H1 (cell line): Measurements from ENCODE around the gene CEP170. TPM values are rescaled to one million over a fixed set of nuclear protein-coding genes. Genes with fewer than 3 reads are reported as not detected.

Experiments
- CTCF ChIA-PET: fragments of 300-600 bp; sonication (Branson Sonifier 250); formaldehyde crosslinking; loops from one replicate; lab custom pipeline; 2021; ENCODE audit not compliant: partially characterized antibody; lab: Charles Lee
- POLR2A ChIA-PET: fragments of 300-600 bp; sonication (Branson Sonifier 250); formaldehyde crosslinking; loops from one replicate; lab custom pipeline; 2021; ENCODE audit warnings: inconsistent platforms; ENCODE audit not compliant: partially characterized antibody; lab: Charles Lee
- DNase-seq, 2 experiments: peaks; one replicate each; pipeline versions ENCODE4 v3.0.0 to v3.0.0-alpha.2; 2010 to 2022; ENCODE audit warnings: low spot score in 2 of 2, low read depth in 1 of 2, mixed read lengths in 1 of 2
- FAIRE-seq: peaks from 2 replicates; lab custom pipeline; 2011; peaks lifted over from hg19 to GRCh38; lab: Jason Lieb, UNC
- H2AFZ ChIP-seq: 2 replicates; pipeline ENCODE4 v1.8.1; 2012; ENCODE audit warnings: low read length, inconsistent platforms
- H2AK5ac ChIP-seq: 2 replicates; pipeline ENCODE4 v1.6.1; 2013; ENCODE audit warnings: low read depth, low read length
- H2BK120ac ChIP-seq: replicated peaks from 2 replicates; pipeline ENCODE3; 2013; ENCODE audit warnings: low read depth, low read length, inconsistent platforms
- H2BK12ac ChIP-seq: 2 replicates; pipeline ENCODE4 v1.6.1; 2013; ENCODE audit warnings: low read depth, low read length
- H2BK15ac ChIP-seq: 2 replicates; pipeline ENCODE4 v1.6.1; 2013; ENCODE audit warnings: low read length
- H2BK20ac ChIP-seq: 2 replicates; pipeline ENCODE4 v1.6.1; 2013; ENCODE audit warnings: low read length
- H2BK5ac ChIP-seq: 2 replicates; pipeline ENCODE4 v1.6.1; 2013; ENCODE audit warnings: low read depth, low read length
- H3K14ac ChIP-seq: 2 replicates; pipeline ENCODE4 v1.6.1; 2013; ENCODE audit warnings: inconsistent platforms; ENCODE audit not compliant: insufficient read length
- H3K18ac ChIP-seq: 2 replicates; pipeline ENCODE4 v1.6.1; 2013; ENCODE audit warnings: low read length; ENCODE audit errors: extremely low read depth
- H3K23ac ChIP-seq: 2 replicates; pipeline ENCODE4 v1.6.1; 2013; ENCODE audit warnings: inconsistent platforms; ENCODE audit not compliant: insufficient read length
- H3K23me2 ChIP-seq: 2 replicates; pipeline ENCODE4 v1.6.1; 2013; ENCODE audit warnings: low read depth, low read length
- H3K27ac ChIP-seq: 2 replicates; pipeline ENCODE4 v1.6.1; 2011; ENCODE audit warnings: low read depth, low read length, inconsistent platforms
- H3K27me3 ChIP-seq, 4 experiments: replicated peaks in 1 of 4; 1 replicate in 1 of 4; 2 replicates in 3 of 4; pipeline versions ENCODE4 v1.6.1 to v1.8.1; 2011 to 2013; ENCODE audit warnings: low read length in 3 of 4, mild to moderate bottlenecking in 3 of 4, inconsistent platforms in 2 of 4, mixed read lengths in 2 of 4, moderate library complexity in 1 of 4; ENCODE audit not compliant: control insufficient read depth in 3 of 4, insufficient read depth in 3 of 4; ENCODE audit errors: extremely low read depth in 1 of 4
- H3K36me3 ChIP-seq, 4 experiments: 2 replicates each; pipeline versions ENCODE4 v1.6.1 to v1.8.1; 2011 to 2013; ENCODE audit warnings: mild to moderate bottlenecking in 4 of 4, low read length in 3 of 4, moderate library complexity in 2 of 4, control low read depth in 1 of 4, inconsistent platforms in 1 of 4; ENCODE audit not compliant: insufficient read depth in 4 of 4, control insufficient read depth in 2 of 4
- H3K4ac ChIP-seq: replicated peaks from 2 replicates; pipeline ENCODE3; 2013; ENCODE audit warnings: low read length, low read depth, mixed read lengths, inconsistent platforms; ENCODE audit not compliant: insufficient read length
- H3K4me1 ChIP-seq, 4 experiments: replicated peaks in 1 of 4; 1 replicate in 1 of 4; 2 replicates in 3 of 4; pipeline versions ENCODE4 v1.6.1 to v1.8.1; 2011 to 2013; ENCODE audit warnings: low read length in 3 of 4, inconsistent platforms in 2 of 4, mixed read lengths in 1 of 4; ENCODE audit not compliant: insufficient read depth in 4 of 4, control insufficient read depth in 3 of 4
- H3K4me2 ChIP-seq, 2 experiments: 2 replicates each; pipeline versions ENCODE4 v1.6.1 to v1.8.1; 2011 to 2013; ENCODE audit warnings: low read depth in 2 of 2, low read length in 2 of 2, control low read depth in 1 of 2, inconsistent platforms in 1 of 2, mild to moderate bottlenecking in 1 of 2; ENCODE audit not compliant: insufficient read depth in 1 of 2
- H3K4me3 ChIP-seq, 4 experiments: fragments of 200-600, 300-600 bp in 1 of 4; sonication (generic), shearing (Covaris generic), sonication (Bioruptor Twin) in 1 of 4; 2 replicates each; pipeline versions ENCODE4 v1.5.1 to v1.8.1; 2011 to 2016; ENCODE audit warnings: low read length in 4 of 4, low read depth in 3 of 4, control low read depth in 2 of 4, inconsistent platforms in 2 of 4, mild to moderate bottlenecking in 2 of 4, mixed read lengths in 1 of 4, moderate library complexity in 1 of 4; ENCODE audit not compliant: insufficient read depth in 2 of 4; ENCODE audit errors: extremely low read depth in 1 of 4
- H3K56ac ChIP-seq: replicated peaks from 2 replicates; pipeline ENCODE3; 2013; ENCODE audit warnings: low read depth, mild to moderate bottlenecking, mixed read lengths, low read length, inconsistent platforms; ENCODE audit not compliant: insufficient read length
- H3K79me1 ChIP-seq: 2 replicates; pipeline ENCODE4 v1.6.1; 2013; ENCODE audit warnings: low read depth, low read length, control low read depth
- H3K79me2 ChIP-seq, 2 experiments: 2 replicates each; pipeline versions ENCODE4 v1.6.1 to v1.8.1; 2012 to 2013; ENCODE audit warnings: low read length in 2 of 2, mild to moderate bottlenecking in 2 of 2, inconsistent platforms in 1 of 2; ENCODE audit not compliant: insufficient read depth in 2 of 2, control insufficient read depth in 1 of 2
- H3K9ac ChIP-seq, 4 experiments: replicated peaks in 1 of 4; 1 replicate in 1 of 4; 2 replicates in 3 of 4; pipeline versions ENCODE4 v1.6.1 to v1.8.1; 2011 to 2013; ENCODE audit warnings: low read depth in 3 of 4, low read length in 3 of 4, control low read depth in 2 of 4, mild to moderate bottlenecking in 2 of 4, moderate library complexity in 2 of 4, inconsistent platforms in 1 of 4; ENCODE audit errors: extremely low read depth in 1 of 4
- H3K9me3 ChIP-seq, 2 experiments: 2 replicates each; pipeline versions ENCODE4 v1.6.1 to v1.8.1; 2012 to 2013; ENCODE audit warnings: mild to moderate bottlenecking in 2 of 2, moderate library complexity in 2 of 2, control low read depth in 1 of 2, inconsistent platforms in 1 of 2, low read depth in 1 of 2, low read length in 1 of 2, mixed read lengths in 1 of 2; ENCODE audit not compliant: insufficient read depth in 2 of 2
- H4K20me1 ChIP-seq, 2 experiments: replicated peaks in 1 of 2; 2 replicates each; pipeline versions ENCODE3 to v1.8.1; 2011 to 2013; ENCODE audit warnings: inconsistent platforms in 2 of 2, low read length in 2 of 2, mild to moderate bottlenecking in 1 of 2; ENCODE audit not compliant: insufficient read depth in 2 of 2, control insufficient read depth in 1 of 2
- H4K5ac ChIP-seq: 2 replicates; pipeline ENCODE4 v1.6.1; 2013; ENCODE audit warnings: low read length, low read depth, mixed read lengths, inconsistent platforms; ENCODE audit not compliant: insufficient read length
- H4K8ac ChIP-seq: 2 replicates; pipeline ENCODE4 v1.8.0; 2013; ENCODE audit warnings: mild to moderate bottlenecking, moderate library complexity, low read length, inconsistent platforms; ENCODE audit not compliant: insufficient read depth; ENCODE audit errors: extremely low read depth
- H4K91ac ChIP-seq: replicated peaks from 2 replicates; pipeline ENCODE3; 2013; ENCODE audit warnings: low read length, mixed read lengths, inconsistent platforms; ENCODE audit not compliant: insufficient read length
- ASH2L ChIP-seq: fragments of 200-600, 300-600 bp; sonication (generic); IDR thresholded peaks from one replicate; pipeline ENCODE4 v1.7.1; 2017; ENCODE audit warnings: low read length
- E2F6 ChIP-seq: IDR thresholded peaks from 2 replicates; pipeline ENCODE4 v1.6.1; 2012; ENCODE audit warnings: inconsistent platforms
- GTF2F1 ChIP-seq: IDR thresholded peaks from 2 replicates; pipeline ENCODE4 v1.6.1; 2012; ENCODE audit warnings: low read depth, low read length, improper control_type of control experiment, borderline replicate concordance
- JUN ChIP-seq: IDR thresholded peaks from 2 replicates; pipeline ENCODE4 v1.6.1; 2011; ENCODE audit warnings: low read depth, mild to moderate bottlenecking, improper control_type of control experiment, low read length
- JUND ChIP-seq: IDR thresholded peaks from 2 replicates; pipeline ENCODE4 v1.6.1; 2011; ENCODE audit warnings: mild to moderate bottlenecking, improper control_type of control experiment, low read length
- MAFK ChIP-seq: IDR thresholded peaks from 2 replicates; pipeline ENCODE4 v1.6.1; 2012; ENCODE audit warnings: low read depth, mild to moderate bottlenecking, improper control_type of control experiment, low read length
- RNF2 ChIP-seq: fragments of 200-900, 300-1000 bp; sonication (generic); IDR thresholded peaks from 2 replicates; pipeline ENCODE4 v1.7.1; 2016; ENCODE audit warnings: borderline replicate concordance, low read depth, mild to moderate bottlenecking, antibody characterized with exemption, low read length; ENCODE audit not compliant: poor library complexity, severe bottlenecking; ENCODE audit errors: missing control alignments
- SIRT6 ChIP-seq: IDR thresholded peaks from one replicate; pipeline ENCODE4 v1.7.1; 2012; ENCODE audit warnings: low read length, inconsistent platforms
- SUZ12 ChIP-seq: fragments of 200-600 bp; sonication (generic); IDR thresholded peaks from 2 replicates; pipeline ENCODE4 v1.6.1; 2012; ENCODE audit warnings: mild to moderate bottlenecking, inconsistent platforms, low read length, moderate library complexity, mixed read lengths
- TAF1 ChIP-seq: IDR thresholded peaks from 2 replicates; pipeline ENCODE4 v1.6.1; 2011; ENCODE audit warnings: mild to moderate bottlenecking, low read depth, low read length
- TBP ChIP-seq: IDR thresholded peaks from 2 replicates; pipeline ENCODE4 v1.6.1; 2011; ENCODE audit warnings: low read depth, low read length, improper control_type of control experiment
- TEAD4 ChIP-seq: IDR thresholded peaks from 2 replicates; pipeline ENCODE4 v1.6.1; 2012; ENCODE audit warnings: low read depth, low read length, inconsistent platforms, mixed read lengths
- whole genome bisulfite sequencing, 2 experiments: shearing (Covaris generic) in 1 of 2; methylation state at CpG; one replicate each; pipeline versions ENCODE4 v1.1.6 to v1.1.7; 2013 to 2015; ENCODE audit warnings: low lambda C conversion rate in 2 of 2, mixed read lengths in 2 of 2, inconsistent platforms in 1 of 2, low coverage in 1 of 2, missing lambda C conversion rate in 1 of 2; ENCODE audit not compliant: insufficient replicate concordance in 2 of 2, insufficient coverage in 1 of 2, insufficient read length in 1 of 2; ENCODE audit errors: extremely low coverage in 1 of 2, missing lambda C conversion rate in 1 of 2; 5-methylcytosine and 5-hydroxymethylcytosine counted together
- polyA plus RNA-seq, 7 experiments: library from polyadenylated mRNA; depleted of rRNA in 3 of 7; stranded (reverse) in 5 of 7; unstranded in 2 of 7; fragments of >200 nt in 5 of 7; fragments of 200-250 nt in 2 of 7; gene quantifications; 1 replicate in 5 of 7; 2 replicates in 1 of 7; 4 replicates in 1 of 7; pipeline versions ENCODE4 v1.2.1 to v1.2.3, GENCODE V29; 2011 to 2013; ENCODE audit warnings: missing spikeins in 2 of 7, mixed read lengths in 2 of 7
- total RNA-seq: library from RNA; stranded (reverse); fragmentation: NEBNext Ultra II Directional; extraction: Animal tissue kit (Norgen Biotek cat#: 25700); gene quantifications from 2 replicates; pipeline ENCODE4 v1.2.1, GENCODE V29; 2021

The CEP170 gene
- total and polyA plus RNA-seq, 2 of the 8 experiments (the other 6 are each of a cell fraction or from before 2014, with no cell fraction given) = 33.1 to 97.2 TPM

- Histone ChIP-seq H3K79me2 (peaks cover 0 to 97% of the 10 kb centered on the region in 2 experiments; a peak in 3 of 4 replicates), H3K4me3 (no peak overlapping the region), H3K36me3 (peaks cover 0 to 24% (median 8%) of the 10 kb centered on the region in 4 experiments; a peak in 2 of 8 replicates), H2BK120ac (no peak overlapping the region), H2BK5ac (no peak overlapping the region), H3K4ac (no peak overlapping the region), H4K91ac (no peak overlapping the region), H4K8ac (no peak overlapping the region), H2BK20ac (no peak overlapping the region), H3K27ac (no peak overlapping the region), H3K56ac (no peak overlapping the region), H3K4me2 (no peak overlapping the region), H3K18ac (no peak overlapping the region), H3K79me1 (peaks cover 2% of the 10 kb centered on the region; the same call in 1 of the 2 replicates), H3K14ac (no peak overlapping the region), H3K4me1 (peaks cover 0 to 6% (median 0%) of the 10 kb centered on the region in 4 experiments; a peak in 2 of 7 replicates), H3K27me3 (no peaks in the 10 kb centered on the region), H2BK15ac (no peak overlapping the region), H4K20me1 (no peaks in the 10 kb centered on the region), H2BK12ac (no peak overlapping the region), H4K5ac (no peak overlapping the region), H2AK5ac (no peak overlapping the region), H3K23ac (no peak overlapping the region), H3K9me3 (peaks cover 7 to 14% of the 10 kb centered on the region in 2 experiments; a peak in 3 of 4 replicates), H2AFZ (no peak overlapping the region), H3K9ac (no peak overlapping the region), H3K23me2 (no peaks in the 10 kb centered on the region)
- DNase-seq (no peak), FAIRE-seq (no peak)
- ChIA-PET POLR2A (interaction anchor here (1.0 kb wide), 1 partner anchor 12 kb away, joined by 3 read pairs; no protein-coding TSS in a partner anchor), CTCF (interaction anchor here (0.8 to 1.6 kb wide), 2 partner anchors 8 to 108 kb away, joined by 3 read pairs; no protein-coding TSS in a partner anchor)
- WGBS, 2 experiments = 74% methylated on average over 4 of the region's 4 CpGs; no CpG with 5 or more reads in 1 of the 2 experiments
- TF ChIP-seq SUZ12 = no peak
- no peak for TF ChIP-seq ASH2L
- no peak for TF ChIP-seq TEAD4
- TF ChIP-seq RNF2 = no peak
- TF ChIP-seq GTF2F1 = no peak
- no peak for TF ChIP-seq JUND
- TF ChIP-seq TBP = no peak
- no peak for TF ChIP-seq E2F6
- no peak for TF ChIP-seq JUN
- no peak for TF ChIP-seq SIRT6
- no peak for TF ChIP-seq TAF1
- TF ChIP-seq MAFK = no peak
These were observed 20.0 kb downstream of the CEP170 start for GRCh38 chr1:243234978-243235647.
